Activated B cell treated with CpG ODN at 0.5 μM for 24 hours (primary cell): ENCODE results near the gene KLLN. TPM values are rescaled to one million over a fixed set of nuclear protein-coding genes. Genes with fewer than 3 reads are reported as not detected.
"Not testable (repeated sequence)": the region's sequence is repeated elsewhere in the genome, so short reads cannot be mapped to it uniquely, and the experiment has no call there.

Experiments used
- ATAC-seq: fragments of 200-7000 bp; cut with Tn5 transposase; one replicate; pipeline ENCODE4 v1.10.0; 2021; ENCODE audit warnings: low read depth, mild to moderate bottlenecking, moderate library complexity
- CTCF ChIA-PET: fragments of 350-600 bp; sonication (Branson Sonifier 250); formaldehyde crosslinking; loops from one replicate; lab custom pipeline; 2021; ENCODE audit warnings: antibody characterized with exemption; lab: Charles Lee
- POLR2A ChIA-PET: fragments of 350-600 bp; sonication (Branson Sonifier 250); formaldehyde crosslinking; loops from one replicate; lab custom pipeline; 2021; ENCODE audit warnings: antibody characterized with exemption; lab: Charles Lee
- DNase-seq: peaks from one replicate; pipeline ENCODE4 v3.0.0; 2022
- H3K27ac Mint-ChIP-seq: one replicate; pipeline ENCODE4 v1.8.0; 2020; ENCODE audit warnings: mixed read lengths
- H3K27me3 Mint-ChIP-seq: one replicate; pipeline ENCODE4 v1.8.0; 2021; ENCODE audit warnings: mixed read lengths
- H3K36me3 Mint-ChIP-seq: one replicate; pipeline ENCODE4 v1.8.0; 2021; ENCODE audit warnings: low read depth, mixed read lengths
- H3K4me1 Mint-ChIP-seq: one replicate; pipeline ENCODE4 v1.8.0; 2021; ENCODE audit warnings: mixed read lengths
- H3K4me3 Mint-ChIP-seq: one replicate; pipeline ENCODE4 v1.8.0; 2020; ENCODE audit warnings: mild to moderate bottlenecking, mixed read lengths
- H3K9me3 Mint-ChIP-seq: one replicate; pipeline ENCODE4 v1.8.0; 2020; ENCODE audit warnings: mixed read lengths
- intact Hi-C: fragments of 100-400 bp; cut with micrococcal nuclease; formaldehyde crosslinking; loops from one replicate; pipeline ENCODE4 v1.15.1; 2024
- total RNA-seq: library from RNA; stranded (reverse); gene quantifications from 2 replicates; pipeline ENCODE4 v1.2.3, GENCODE V29; 2022
- TF ChIP-seq, protein P1 (sequence below): fragments of 200-600 bp; IDR thresholded peaks from one replicate; pipeline ENCODE4 v1.8.0; 2022; ENCODE audit warnings: antibody characterized with exemption, mild to moderate bottlenecking

KLLN gene
- total RNA-seq, 1 donor from 2014 or later, result 2.6 TPM

- intact Hi-C loops, result loop anchor here (10.0 kb wide), 1 partner anchor 833 kb away; no protein-coding TSS in a partner anchor
- H3K9me3 Mint-ChIP-seq, result no peaks in the 10 kb centered on the region
- H3K27me3 Mint-ChIP-seq, result no peaks in the 10 kb centered on the region
- ATAC-seq (no peak), DNase-seq (no peak)
- no peak overlapping the region for H3K4me3 Mint-ChIP-seq
- TF ChIP-seq, protein P1, sequence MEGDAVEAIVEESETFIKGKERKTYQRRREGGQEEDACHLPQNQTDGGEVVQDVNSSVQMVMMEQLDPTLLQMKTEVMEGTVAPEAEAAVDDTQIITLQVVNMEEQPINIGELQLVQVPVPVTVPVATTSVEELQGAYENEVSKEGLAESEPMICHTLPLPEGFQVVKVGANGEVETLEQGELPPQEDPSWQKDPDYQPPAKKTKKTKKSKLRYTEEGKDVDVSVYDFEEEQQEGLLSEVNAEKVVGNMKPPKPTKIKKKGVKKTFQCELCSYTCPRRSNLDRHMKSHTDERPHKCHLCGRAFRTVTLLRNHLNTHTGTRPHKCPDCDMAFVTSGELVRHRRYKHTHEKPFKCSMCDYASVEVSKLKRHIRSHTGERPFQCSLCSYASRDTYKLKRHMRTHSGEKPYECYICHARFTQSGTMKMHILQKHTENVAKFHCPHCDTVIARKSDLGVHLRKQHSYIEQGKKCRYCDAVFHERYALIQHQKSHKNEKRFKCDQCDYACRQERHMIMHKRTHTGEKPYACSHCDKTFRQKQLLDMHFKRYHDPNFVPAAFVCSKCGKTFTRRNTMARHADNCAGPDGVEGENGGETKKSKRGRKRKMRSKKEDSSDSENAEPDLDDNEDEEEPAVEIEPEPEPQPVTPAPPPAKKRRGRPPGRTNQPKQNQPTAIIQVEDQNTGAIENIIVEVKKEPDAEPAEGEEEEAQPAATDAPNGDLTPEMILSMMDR, result no peak
- CTCF ChIA-PET, result interaction anchor here (0.9 to 6.3 kb wide), 4 partner anchors 11 to 712 kb away, joined by 3 to 62 read pairs (median 16); no protein-coding TSS in a partner anchor
- POLR2A ChIA-PET, result no interaction called here
- no peaks in the 10 kb centered on the region for H3K36me3 Mint-ChIP-seq
- H3K4me1 Mint-ChIP-seq, result peaks cover 5% of the 10 kb centered on the region
- H3K27ac Mint-ChIP-seq, result no peak overlapping the region
Measured at GRCh38 chr10:87852089-87852488, 11.2 kb downstream of the KLLN start.

GRCh38 chr10:87850742-87851205 is 12.6 kb downstream of the KLLN start:
- ChIA-PET CTCF (interaction anchor here (0.9 to 6.3 kb wide), 9 partner anchors 10 to 985 kb away, joined by 3 to 62 read pairs (median 4); no protein-coding TSS in a partner anchor), POLR2A (interaction anchor here (2.3 kb wide), 1 partner anchor 12 kb away, joined by 9 read pairs; the partner anchor contains the start of genes KLLN and PTEN)
- Mint-ChIP-seq H3K4me1 (peaks cover 5% of the 10 kb centered on the region), H3K27ac (no peak overlapping the region), H3K36me3 (no peaks in the 10 kb centered on the region), H3K27me3 (no peaks in the 10 kb centered on the region), H3K9me3 (no peaks in the 10 kb centered on the region), H3K4me3 (no peak overlapping the region)
- TF ChIP-seq, protein P1, result no peak
- no peak for DNase-seq
- intact Hi-C loops, result loop anchor here (1.0 to 10.0 kb wide), 2 partner anchors 703 to 834 kb away; no protein-coding TSS in a partner anchor
- ATAC-seq, result peak; percentile 77

- H3K36me3 Mint-ChIP-seq, result no peaks in the 10 kb centered on the region
- no peak for DNase-seq
- ChIA-PET POLR2A (interaction anchor here (2.3 kb wide), 1 partner anchor 14 kb away, joined by 9 read pairs; the partner anchor contains the start of genes KLLN and PTEN), CTCF (interaction anchor here (4.7 to 6.3 kb wide), 2 partner anchors 540 to 704 kb away, joined by 28 to 62 read pairs; no protein-coding TSS in a partner anchor)
- peaks cover 5% of the 10 kb centered on the region for H3K4me1 Mint-ChIP-seq
- H3K9me3 Mint-ChIP-seq, result no peaks in the 10 kb centered on the region
- ATAC-seq, result no peak
- no peaks in the 10 kb centered on the region for H3K27me3 Mint-ChIP-seq
- intact Hi-C loops, result no loop called here
- TF ChIP-seq, protein P1, result no peak
- H3K27ac Mint-ChIP-seq, result no peak overlapping the region
- H3K4me3 Mint-ChIP-seq, result no peak overlapping the region
Measured at GRCh38 chr10:87849001-87849400, 14.3 kb downstream of the KLLN start.

DNA sequence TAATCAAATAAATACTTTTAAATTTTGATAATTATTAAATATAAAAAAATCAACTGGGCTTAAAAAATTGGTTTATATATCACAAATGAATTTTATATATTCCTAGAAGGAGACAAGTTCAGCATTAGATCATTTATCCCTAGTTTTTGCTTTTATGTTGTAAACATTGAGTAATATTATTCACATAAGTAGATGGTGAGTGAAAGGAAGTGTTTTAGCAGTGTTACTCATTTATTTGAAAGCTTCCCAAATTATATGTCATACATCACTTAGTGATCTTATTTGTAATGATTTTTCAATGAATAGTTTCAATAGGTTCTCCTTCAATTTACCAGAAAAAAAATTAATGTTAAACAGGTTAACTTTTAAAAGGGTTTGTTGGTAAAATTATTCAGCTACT is 15.8 kb downstream of the KLLN start:
- H3K9me3 Mint-ChIP-seq, result no peaks in the 10 kb centered on the region
- no peak for ATAC-seq
- ChIA-PET POLR2A (no interaction called here), CTCF (interaction anchor here (6.3 kb wide), 1 partner anchor 706 kb away, joined by 62 read pairs; no protein-coding TSS in a partner anchor)
- TF ChIP-seq, protein P1, result no peak
- peaks cover 5% of the 10 kb centered on the region for H3K4me1 Mint-ChIP-seq
- no peak overlapping the region for H3K27ac Mint-ChIP-seq
- no peaks in the 10 kb centered on the region for H3K27me3 Mint-ChIP-seq
- DNase-seq, result no peak
- no peak overlapping the region for H3K4me3 Mint-ChIP-seq
- intact Hi-C loops, result no loop called here
- no peaks in the 10 kb centered on the region for H3K36me3 Mint-ChIP-seq

DNA sequence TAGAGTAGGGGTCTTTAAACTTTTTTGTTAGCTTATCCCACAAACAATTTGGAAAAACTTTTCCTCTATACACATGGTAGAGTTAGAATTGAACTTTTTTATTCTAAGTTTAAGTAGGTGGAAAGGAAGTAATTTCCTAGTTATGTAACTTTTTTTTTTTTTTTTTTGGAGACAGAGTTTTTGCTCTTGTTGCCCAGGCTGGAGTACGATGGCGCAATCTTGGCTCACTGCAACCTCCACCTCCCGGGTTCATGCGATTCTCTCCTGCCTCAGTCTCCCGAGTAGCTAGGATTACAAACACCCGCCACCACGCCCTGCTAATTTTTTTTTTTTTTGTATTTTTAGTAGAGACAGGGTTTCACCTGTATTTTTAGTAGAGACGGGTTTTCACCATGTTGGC is 16.6 kb downstream of the KLLN start:
- ATAC-seq, H3K27ac Mint-ChIP-seq, H3K27me3 Mint-ChIP-seq, H3K9me3 Mint-ChIP-seq, H3K36me3 Mint-ChIP-seq, H3K4me3 Mint-ChIP-seq, intact Hi-C loops, DNase-seq, POLR2A ChIA-PET, H3K4me1 Mint-ChIP-seq: not testable (repeated sequence)
- CTCF ChIA-PET, result interaction anchor here (0.6 to 0.7 kb wide), 2 partner anchors 195 to 235 kb away, joined by 3 to 4 read pairs; no protein-coding TSS in a partner anchor
